ENCODE results near the gene ATF5. TPM values are rescaled to one million over a fixed set of nuclear protein-coding genes. Genes with fewer than 3 reads are reported as not detected.
"Not testable (repeated sequence)": the region's sequence is repeated elsewhere in the genome, so short reads cannot be mapped to it uniquely, and the experiment has no call there.

Gene ATF5
- total and polyA plus RNA-seq, 2 experiments from 2014 or later, result 23.8 to 34.4 TPM

DNA sequence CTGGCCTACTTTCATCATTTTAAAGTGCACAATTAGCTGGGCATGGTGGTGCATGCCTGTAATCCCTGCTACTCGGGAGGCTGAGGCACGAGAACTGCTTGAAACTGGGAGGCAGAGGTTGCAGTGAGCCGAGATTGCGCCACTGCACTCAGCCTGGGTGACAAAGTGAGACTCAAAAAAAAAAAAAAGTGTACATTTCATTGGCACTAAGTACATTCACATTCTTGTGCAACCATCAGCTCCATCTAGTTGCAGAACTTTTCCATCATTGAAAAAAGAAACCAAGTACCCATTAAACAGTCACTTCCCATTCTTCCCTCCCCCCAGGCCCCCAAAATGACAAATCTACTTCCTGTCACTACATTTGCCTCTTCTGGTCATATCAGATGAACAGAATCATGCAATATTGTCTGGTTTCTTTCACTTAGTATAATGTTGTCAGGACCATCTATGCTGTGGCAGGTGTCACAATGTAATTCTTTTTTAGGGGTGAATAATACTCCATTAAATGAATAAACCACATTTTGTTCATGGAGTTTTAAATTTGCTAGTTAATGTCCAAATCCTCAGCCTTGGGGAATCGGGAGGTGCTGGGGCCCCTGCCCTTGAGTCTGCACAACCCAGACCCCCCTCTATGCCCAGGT lies 39.4 kb downstream of the ATF5 start:
- no peak for DNase-seq (ENCODE audit: low spot score)
- Histone ChIP-seq H4K20me1 (ENCODE audit: insufficient read depth, poor library complexity, severe bottlenecking) (no peaks in the 10 kb centered on the region), H3K4me3 (no peak overlapping the region), H3K4me2 (no peak overlapping the region), H3K9me2 (replicated peaks; ENCODE audit: insufficient read depth) (no peaks in the 10 kb centered on the region), H3K36me3 (replicated peaks; ENCODE audit: insufficient read depth, low read depth) (no peaks in the 10 kb centered on the region), H3K4me1 (ENCODE audit: insufficient read depth) (no peaks in the 10 kb centered on the region), H3K79me2 (no peaks in the 10 kb centered on the region), H3K9me3 (ENCODE audit: low read depth) (no peaks in the 10 kb centered on the region), H2AFZ (no peak overlapping the region), H3K27me3 (no peaks in the 10 kb centered on the region), H3K27ac (no peak overlapping the region)
- WGBS (ENCODE audit: low lambda C conversion rate, missing lambda C conversion rate), result 87% methylated on average over 5 of the region's 5 CpGs
- TF ChIP-seq EZH2 (IDR thresholded peaks at IDR 0.05; ENCODE audit: borderline replicate concordance) (no peak), EZH2phosphoT487 (IDR thresholded peaks at IDR 0.05; ENCODE audit: low read depth, severe bottlenecking, unreplicated experiment) (no peak)
- TF ChIP-seq, protein P1, sequence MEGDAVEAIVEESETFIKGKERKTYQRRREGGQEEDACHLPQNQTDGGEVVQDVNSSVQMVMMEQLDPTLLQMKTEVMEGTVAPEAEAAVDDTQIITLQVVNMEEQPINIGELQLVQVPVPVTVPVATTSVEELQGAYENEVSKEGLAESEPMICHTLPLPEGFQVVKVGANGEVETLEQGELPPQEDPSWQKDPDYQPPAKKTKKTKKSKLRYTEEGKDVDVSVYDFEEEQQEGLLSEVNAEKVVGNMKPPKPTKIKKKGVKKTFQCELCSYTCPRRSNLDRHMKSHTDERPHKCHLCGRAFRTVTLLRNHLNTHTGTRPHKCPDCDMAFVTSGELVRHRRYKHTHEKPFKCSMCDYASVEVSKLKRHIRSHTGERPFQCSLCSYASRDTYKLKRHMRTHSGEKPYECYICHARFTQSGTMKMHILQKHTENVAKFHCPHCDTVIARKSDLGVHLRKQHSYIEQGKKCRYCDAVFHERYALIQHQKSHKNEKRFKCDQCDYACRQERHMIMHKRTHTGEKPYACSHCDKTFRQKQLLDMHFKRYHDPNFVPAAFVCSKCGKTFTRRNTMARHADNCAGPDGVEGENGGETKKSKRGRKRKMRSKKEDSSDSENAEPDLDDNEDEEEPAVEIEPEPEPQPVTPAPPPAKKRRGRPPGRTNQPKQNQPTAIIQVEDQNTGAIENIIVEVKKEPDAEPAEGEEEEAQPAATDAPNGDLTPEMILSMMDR (IDR thresholded peaks at IDR 0.05; ENCODE audit: poor library complexity), result no peak

DNA sequence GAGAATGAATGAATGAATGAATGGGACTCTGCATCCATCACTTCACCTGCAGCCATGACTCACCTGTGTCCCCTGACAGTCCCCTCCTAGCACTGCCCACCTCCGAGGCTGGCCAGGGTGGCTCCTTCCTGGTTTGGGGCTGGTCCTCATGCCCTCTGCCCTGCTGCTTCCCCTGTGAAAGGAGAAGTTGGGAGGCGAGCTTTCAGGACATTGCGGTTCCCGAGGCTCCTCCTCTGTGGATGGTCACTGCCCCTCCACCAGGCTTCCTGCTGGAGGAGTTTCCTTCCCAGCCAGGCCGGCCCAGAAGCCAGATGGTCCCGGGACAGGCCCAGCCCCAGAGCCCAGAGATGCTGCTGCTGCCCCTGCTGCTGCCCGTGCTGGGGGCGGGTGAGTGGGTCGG lies 40.4 kb downstream of the ATF5 start:
- H3K4me2 ChIP-seq; H3K27ac ChIP-seq; H4K20me1 ChIP-seq (ENCODE audit: insufficient read depth, poor library complexity, severe bottlenecking); H3K79me2 ChIP-seq; DNase-seq (ENCODE audit: low spot score); H3K27me3 ChIP-seq; H3K9me2 ChIP-seq (replicated peaks; ENCODE audit: insufficient read depth); H3K9me3 ChIP-seq (ENCODE audit: low read depth); H3K36me3 ChIP-seq (replicated peaks; ENCODE audit: insufficient read depth, low read depth); H3K4me3 ChIP-seq; H2AFZ ChIP-seq; H3K4me1 ChIP-seq (ENCODE audit: insufficient read depth): not testable (repeated sequence)
- WGBS (ENCODE audit: low lambda C conversion rate, missing lambda C conversion rate), result 78% methylated on average over 4 of the region's 9 CpGs

DNA sequence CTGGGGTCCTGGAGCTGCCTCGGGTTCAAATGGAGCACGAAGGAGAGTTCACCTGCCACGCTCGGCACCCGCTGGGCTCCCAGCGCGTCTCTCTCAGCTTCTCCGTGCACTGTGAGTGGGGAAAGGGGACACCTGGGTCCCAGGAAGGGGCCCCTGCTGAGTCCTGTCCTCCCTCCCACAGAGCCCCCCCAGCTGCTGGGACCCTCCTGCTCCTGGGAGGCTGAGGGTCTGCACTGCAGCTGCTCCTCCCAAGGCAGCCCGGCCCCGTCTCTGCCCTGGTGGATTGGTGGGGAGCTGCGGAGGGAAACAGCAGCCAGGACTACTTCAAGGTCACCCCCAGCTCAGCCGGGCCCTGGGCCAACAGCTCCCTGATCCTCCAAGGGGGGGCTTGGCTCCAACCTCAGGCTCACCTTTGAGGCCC lies 43.0 kb downstream of the ATF5 start:
- Histone ChIP-seq H3K27ac (no peak overlapping the region), H3K9me3 (ENCODE audit: low read depth) (no peaks in the 10 kb centered on the region), H2AFZ (no peak overlapping the region), H3K4me2 (no peak overlapping the region), H3K4me3 (no peak overlapping the region), H3K79me2 (no peaks in the 10 kb centered on the region), H4K20me1 (ENCODE audit: insufficient read depth, poor library complexity, severe bottlenecking) (no peaks in the 10 kb centered on the region), H3K4me1 (ENCODE audit: insufficient read depth) (no peaks in the 10 kb centered on the region), H3K9me2 (replicated peaks; ENCODE audit: insufficient read depth) (no peaks in the 10 kb centered on the region), H3K27me3 (no peaks in the 10 kb centered on the region), H3K36me3 (replicated peaks; ENCODE audit: insufficient read depth, low read depth) (no peaks in the 10 kb centered on the region)
- TF ChIP-seq, protein P1 (IDR thresholded peaks at IDR 0.05; ENCODE audit: poor library complexity), result no peak
- TF ChIP-seq EZH2 (IDR thresholded peaks at IDR 0.05; ENCODE audit: borderline replicate concordance) (no peak), EZH2phosphoT487 (IDR thresholded peaks at IDR 0.05; ENCODE audit: low read depth, severe bottlenecking, unreplicated experiment) (no peak)
- 83% methylated on average over 12 of the region's 12 CpGs for WGBS (ENCODE audit: low lambda C conversion rate, missing lambda C conversion rate)
- DNase-seq (ENCODE audit: low spot score), result no peak

DNA sequence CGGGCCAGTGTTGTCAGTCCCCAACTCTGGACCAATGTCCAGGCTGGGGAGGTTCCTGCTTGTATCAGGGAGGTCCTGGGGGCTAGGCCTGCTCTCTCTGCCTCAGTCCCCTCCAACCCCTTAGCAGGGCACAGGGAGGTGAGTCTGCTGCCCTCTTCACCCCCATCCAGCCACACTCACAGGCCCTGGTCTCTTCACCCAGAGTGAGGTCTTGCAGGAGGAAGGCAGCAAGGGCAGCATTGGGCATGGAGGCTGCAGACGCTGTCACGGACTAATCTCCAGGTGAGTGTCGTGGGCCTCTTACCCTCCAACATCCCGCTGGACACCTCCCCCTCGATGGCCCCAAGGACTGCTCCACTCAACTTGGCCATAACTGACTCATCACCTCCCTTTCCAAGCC lies 43.8 kb downstream of the ATF5 start:
- Histone ChIP-seq H3K9me2 (replicated peaks; ENCODE audit: insufficient read depth) (no peaks in the 10 kb centered on the region), H3K36me3 (replicated peaks; ENCODE audit: insufficient read depth, low read depth) (no peaks in the 10 kb centered on the region), H3K27ac (no peak overlapping the region), H3K4me2 (no peak overlapping the region), H3K4me3 (no peak overlapping the region), H3K27me3 (no peaks in the 10 kb centered on the region), H4K20me1 (ENCODE audit: insufficient read depth, poor library complexity, severe bottlenecking) (no peaks in the 10 kb centered on the region), H3K79me2 (no peaks in the 10 kb centered on the region), H3K4me1 (ENCODE audit: insufficient read depth) (no peaks in the 10 kb centered on the region), H2AFZ (no peak overlapping the region), H3K9me3 (ENCODE audit: low read depth) (no peaks in the 10 kb centered on the region)
- no peak for DNase-seq (ENCODE audit: low spot score)
- TF ChIP-seq, protein P1 (IDR thresholded peaks at IDR 0.05; ENCODE audit: poor library complexity), result no peak
- TF ChIP-seq EZH2 (IDR thresholded peaks at IDR 0.05; ENCODE audit: borderline replicate concordance) (no peak), EZH2phosphoT487 (IDR thresholded peaks at IDR 0.05; ENCODE audit: low read depth, severe bottlenecking, unreplicated experiment) (no peak)
- 90% methylated on average over 6 of the region's 6 CpGs for WGBS (ENCODE audit: low lambda C conversion rate, missing lambda C conversion rate)
